B cell (primary cell): ENCODE measurements around the gene HS2ST1. TPM values are rescaled to one million over a fixed set of nuclear protein-coding genes. Genes with fewer than 3 reads are reported as not detected.

Experiments
- ATAC-seq: fragments of 200-7000 bp; cut with Tn5 transposase; one replicate; pipeline ENCODE4 v1.10.0; 2021; ENCODE audit warnings: low read depth, mild to moderate bottlenecking, moderate number of reproducible peaks, moderate library complexity
- CTCF ChIA-PET: fragments of 350-600 bp; sonication (Branson Sonifier 250); formaldehyde crosslinking; loops from one replicate; lab custom pipeline; 2021; ENCODE audit warnings: antibody characterized with exemption, inconsistent platforms; lab: Charles Lee
- POLR2A ChIA-PET: fragments of 350-600 bp; sonication (Branson Sonifier 250); formaldehyde crosslinking; loops from one replicate; lab custom pipeline; 2021; ENCODE audit warnings: antibody characterized with exemption; lab: Charles Lee
- DNase-seq: peaks from one replicate; pipeline ENCODE4 v3.0.0; 2013
- H2AFZ ChIP-seq: 2 replicates; pipeline ENCODE4 v1.6.1; 2012; ENCODE audit warnings: mild to moderate bottlenecking, low read depth, low read length; ENCODE audit not compliant: insufficient read depth, poor library complexity, severe bottlenecking
- H3K27ac ChIP-seq, 2 donors: 1 replicate in 1 of 2; 2 replicates in 1 of 2; pipeline ENCODE4 v1.5.1; 2012 to 2013; ENCODE audit warnings: low read length in 2 of 2, mild to moderate bottlenecking in 2 of 2, moderate library complexity in 1 of 2
- H3K27me3 ChIP-seq, 4 experiments: fragments of 200-600 bp in 1 of 4; sonication (generic) in 1 of 4; replicated peaks in 1 of 4; 1 replicate in 2 of 4; 2 replicates in 2 of 4; pipeline versions ENCODE4 v1.6.1 to v1.7.0; 2013 to 2016; ENCODE audit warnings: low read length in 3 of 4, mild to moderate bottlenecking in 2 of 4, mixed read lengths in 1 of 4, moderate library complexity in 1 of 4; ENCODE audit not compliant: insufficient read depth in 4 of 4, control insufficient read depth in 3 of 4; ENCODE audit errors: control extremely low read depth in 1 of 4
- H3K36me3 ChIP-seq, 2 experiments: replicated peaks in 1 of 2; 1 replicate in 1 of 2; 2 replicates in 1 of 2; pipeline versions ENCODE4 v1.6.1 to v1.7.1; 2013; ENCODE audit warnings: low read length in 1 of 2; ENCODE audit not compliant: insufficient read depth in 2 of 2, control insufficient read depth in 1 of 2; ENCODE audit errors: control extremely low read depth in 1 of 2, extremely low read depth in 1 of 2
- H3K4me1 ChIP-seq, 2 donors: fragments of 200-600 bp in 1 of 2; sonication (generic) in 1 of 2; 1 replicate in 1 of 2; 2 replicates in 1 of 2; pipeline versions ENCODE4 v1.5.1 to v1.6.1; 2013 to 2017; ENCODE audit warnings: low read length in 2 of 2; ENCODE audit not compliant: control insufficient read depth in 2 of 2, insufficient read depth in 2 of 2
- H3K4me2 ChIP-seq: replicated peaks from 2 replicates; pipeline ENCODE3; 2012; ENCODE audit warnings: mild to moderate bottlenecking, low read depth, low read length; ENCODE audit not compliant: poor library complexity, severe bottlenecking
- H3K4me3 ChIP-seq, 5 experiments: fragments of 200-600 bp in 1 of 5; sonication (generic) in 1 of 5; 1 replicate in 3 of 5; 2 replicates in 2 of 5; pipeline versions ENCODE4 v1.5.1 to v1.7.0; 2011 to 2016; ENCODE audit warnings: low read length in 4 of 5, mild to moderate bottlenecking in 4 of 5, low read depth in 2 of 5, control low read depth in 1 of 5, moderate library complexity in 1 of 5; ENCODE audit not compliant: insufficient read depth in 1 of 5; ENCODE audit errors: control extremely low read depth in 1 of 5, extremely low read depth in 1 of 5
- H3K79me2 ChIP-seq: fragments of 200-600 bp; sonication (generic); one replicate; pipeline ENCODE4 v1.6.0; 2016; ENCODE audit warnings: low read length; ENCODE audit not compliant: control insufficient read depth, insufficient read depth
- H3K9ac ChIP-seq: fragments of 200-600 bp; sonication (generic); 2 replicates; pipeline ENCODE4 v1.6.1; 2017; ENCODE audit warnings: mild to moderate bottlenecking, low read length, moderate library complexity
- H3K9me3 ChIP-seq, 3 donors: one replicate each; pipeline versions ENCODE4 v1.6.1 to v1.7.1; 2013; ENCODE audit warnings: low read length in 2 of 3; ENCODE audit not compliant: control insufficient read depth in 2 of 3, insufficient read depth in 1 of 3; ENCODE audit errors: control extremely low read depth in 1 of 3
- H4K20me1 ChIP-seq: 2 replicates; pipeline ENCODE4 v1.6.0; 2012; ENCODE audit warnings: mild to moderate bottlenecking, low read length; ENCODE audit not compliant: insufficient read depth, control insufficient read depth, poor library complexity, severe bottlenecking
- H3K27ac Mint-ChIP-seq: one replicate; pipeline ENCODE4 v1.8.0; 2021; ENCODE audit warnings: mixed read lengths
- H3K27me3 Mint-ChIP-seq: one replicate; pipeline ENCODE4 v1.8.0; 2021; ENCODE audit warnings: mixed read lengths
- H3K4me1 Mint-ChIP-seq: one replicate; pipeline ENCODE4 v1.8.0; 2021; ENCODE audit warnings: mixed read lengths
- H3K4me3 Mint-ChIP-seq: one replicate; pipeline ENCODE4 v1.8.0; 2021; ENCODE audit warnings: mixed read lengths
- H3K9me3 Mint-ChIP-seq: one replicate; pipeline ENCODE4 v1.8.0; 2022; ENCODE audit warnings: mixed read lengths; ENCODE audit not compliant: insufficient read depth
- EZH2 ChIP-seq: IDR thresholded peaks from 2 replicates; pipeline ENCODE4 v1.6.1; 2012; ENCODE audit warnings: borderline replicate concordance, low read depth, mild to moderate bottlenecking, moderate library complexity, low read length; ENCODE audit not compliant: insufficient read depth, poor library complexity, severe bottlenecking
- WGBS: methylation state at CpG from one replicate; pipeline ENCODE4 v1.1.5; 2013; ENCODE audit warnings: missing lambda C conversion rate; ENCODE audit not compliant: insufficient coverage; 5-methylcytosine and 5-hydroxymethylcytosine counted together
- intact Hi-C: fragments of 100-400 bp; cut with micrococcal nuclease; formaldehyde crosslinking; loops from one replicate; pipeline ENCODE4 v1.10.0; 2022
- polyA plus RNA-seq: library from polyadenylated mRNA; depleted of rRNA; stranded (reverse); fragments of >200 nt; gene quantifications from 2 replicates; pipeline ENCODE4 v1.2.3, GENCODE V29; 2012
- total RNA-seq, 2 donors: library from RNA; stranded (reverse); fragments of 120-200 nt in 1 of 2; gene quantifications; 1 replicate in 1 of 2; 2 replicates in 1 of 2; pipeline versions ENCODE4 v1.2.3 to v1.2.4, GENCODE V29; 2013 to 2022
- TF ChIP-seq, protein P1 (sequence below): fragments of 200-600 bp; IDR thresholded peaks from one replicate; pipeline ENCODE4 v1.8.0; 2022; ENCODE audit warnings: antibody characterized with exemption, mild to moderate bottlenecking

The HS2ST1 gene
- total and polyA plus RNA-seq, 2 donors (not counting 1 experiment from before 2014, with no cell fraction given): 3.0 to 16.9 TPM

DNA sequence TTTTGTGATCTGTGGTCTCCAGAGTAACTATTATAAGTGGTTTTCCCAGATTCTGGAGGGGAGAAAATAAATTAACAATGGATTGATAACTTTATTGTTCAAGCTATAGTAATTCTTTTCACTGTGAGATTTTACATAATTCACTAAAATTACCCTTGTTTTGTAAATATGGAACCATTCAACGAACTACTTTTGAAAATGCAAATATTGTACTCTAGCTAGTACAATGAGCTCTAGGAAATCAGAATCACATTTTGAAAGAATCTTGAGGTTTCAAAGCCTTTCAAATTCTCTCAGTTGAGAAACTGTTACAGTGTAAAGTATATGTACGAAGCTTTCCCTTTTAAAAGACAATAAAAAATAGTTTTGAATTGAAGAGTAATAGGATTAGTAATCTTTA is 119.9 kb downstream of the HS2ST1 start:
- Histone ChIP-seq H3K4me3 (no peak overlapping the region), H3K9ac (no peak overlapping the region), H3K4me2 (no peak overlapping the region), H3K79me2 (peaks cover 4% of the 10 kb centered on the region), H4K20me1 (no peaks in the 10 kb centered on the region), H3K9me3 (no peaks in the 10 kb centered on the region), H2AFZ (no peak overlapping the region), H3K4me1 (no peaks in the 10 kb centered on the region), H3K27ac (no peak overlapping the region), H3K27me3 (no peaks in the 10 kb centered on the region), H3K36me3 (no peaks in the 10 kb centered on the region)
- intact Hi-C loops: no loop called here
- DNase-seq (no peak), ATAC-seq (no peak)
- no peaks in the 10 kb centered on the region for H3K9me3 Mint-ChIP-seq
- ChIA-PET CTCF (interaction anchor here (2.7 kb wide), 1 partner anchor 11 kb away, joined by 11 read pairs; no protein-coding TSS in a partner anchor), POLR2A (no interaction called here)
- no peaks in the 10 kb centered on the region for H3K27me3 Mint-ChIP-seq
- peaks cover 11% of the 10 kb centered on the region for H3K4me1 Mint-ChIP-seq
- TF ChIP-seq, protein P1, sequence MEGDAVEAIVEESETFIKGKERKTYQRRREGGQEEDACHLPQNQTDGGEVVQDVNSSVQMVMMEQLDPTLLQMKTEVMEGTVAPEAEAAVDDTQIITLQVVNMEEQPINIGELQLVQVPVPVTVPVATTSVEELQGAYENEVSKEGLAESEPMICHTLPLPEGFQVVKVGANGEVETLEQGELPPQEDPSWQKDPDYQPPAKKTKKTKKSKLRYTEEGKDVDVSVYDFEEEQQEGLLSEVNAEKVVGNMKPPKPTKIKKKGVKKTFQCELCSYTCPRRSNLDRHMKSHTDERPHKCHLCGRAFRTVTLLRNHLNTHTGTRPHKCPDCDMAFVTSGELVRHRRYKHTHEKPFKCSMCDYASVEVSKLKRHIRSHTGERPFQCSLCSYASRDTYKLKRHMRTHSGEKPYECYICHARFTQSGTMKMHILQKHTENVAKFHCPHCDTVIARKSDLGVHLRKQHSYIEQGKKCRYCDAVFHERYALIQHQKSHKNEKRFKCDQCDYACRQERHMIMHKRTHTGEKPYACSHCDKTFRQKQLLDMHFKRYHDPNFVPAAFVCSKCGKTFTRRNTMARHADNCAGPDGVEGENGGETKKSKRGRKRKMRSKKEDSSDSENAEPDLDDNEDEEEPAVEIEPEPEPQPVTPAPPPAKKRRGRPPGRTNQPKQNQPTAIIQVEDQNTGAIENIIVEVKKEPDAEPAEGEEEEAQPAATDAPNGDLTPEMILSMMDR: no peak
- no peak for TF ChIP-seq EZH2
- H3K27ac Mint-ChIP-seq: no peak overlapping the region
- no CpG with 5 or more reads among the region's 2 CpGs for WGBS
- H3K4me3 Mint-ChIP-seq: no peak overlapping the region

DNA sequence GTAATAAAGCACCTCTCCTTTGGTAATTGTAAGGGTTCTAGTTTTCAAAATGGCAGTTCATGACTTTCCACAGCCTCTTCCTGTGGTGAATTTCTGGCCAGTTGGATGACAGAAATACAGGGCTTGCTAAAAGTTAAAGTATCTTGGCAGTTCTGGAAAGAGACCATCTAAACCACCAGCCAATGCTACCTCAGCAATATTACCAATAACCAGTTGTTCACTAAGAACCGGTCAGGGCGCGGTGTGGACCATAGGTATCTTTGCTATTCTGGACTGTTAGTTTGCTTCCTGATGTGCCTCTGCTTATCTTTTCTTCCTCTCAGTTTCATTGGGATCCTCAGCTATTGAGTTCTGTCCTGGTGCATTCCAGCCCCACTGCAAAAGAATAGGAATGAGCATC is 124.7 kb downstream of the HS2ST1 start:
- H3K36me3 ChIP-seq: no peaks in the 10 kb centered on the region
- no peak overlapping the region for H2AFZ ChIP-seq
- DNase-seq: no peak
- Mint-ChIP-seq H3K4me3 (no peak overlapping the region), H3K27ac (no peak overlapping the region), H3K4me1 (peaks cover 22% of the 10 kb centered on the region), H3K27me3 (no peaks in the 10 kb centered on the region), H3K9me3 (no peaks in the 10 kb centered on the region)
- intact Hi-C loops: no loop called here
- no peaks in the 10 kb centered on the region for H3K9me3 ChIP-seq
- no peak overlapping the region for H3K4me3 ChIP-seq
- POLR2A ChIA-PET: no interaction called here
- CTCF ChIA-PET: no interaction called here
- peaks cover 3% of the 10 kb centered on the region for H3K79me2 ChIP-seq
- no peak for ATAC-seq
- no peak overlapping the region for H3K4me2 ChIP-seq
- H3K27me3 ChIP-seq: no peaks in the 10 kb centered on the region
- WGBS: 100% methylated on average over 3 of the region's 3 CpGs
- no peaks in the 10 kb centered on the region for H4K20me1 ChIP-seq
- no peak overlapping the region for H3K9ac ChIP-seq
- H3K4me1 ChIP-seq: peaks cover 0 to 12% of the 10 kb centered on the region in 2 donors
- no peak for TF ChIP-seq EZH2
- TF ChIP-seq, protein P1: no peak
- H3K27ac ChIP-seq: no peak overlapping the region
